ENCODE measurements around the gene RIPOR1.

RIPOR1 gene

DNA sequence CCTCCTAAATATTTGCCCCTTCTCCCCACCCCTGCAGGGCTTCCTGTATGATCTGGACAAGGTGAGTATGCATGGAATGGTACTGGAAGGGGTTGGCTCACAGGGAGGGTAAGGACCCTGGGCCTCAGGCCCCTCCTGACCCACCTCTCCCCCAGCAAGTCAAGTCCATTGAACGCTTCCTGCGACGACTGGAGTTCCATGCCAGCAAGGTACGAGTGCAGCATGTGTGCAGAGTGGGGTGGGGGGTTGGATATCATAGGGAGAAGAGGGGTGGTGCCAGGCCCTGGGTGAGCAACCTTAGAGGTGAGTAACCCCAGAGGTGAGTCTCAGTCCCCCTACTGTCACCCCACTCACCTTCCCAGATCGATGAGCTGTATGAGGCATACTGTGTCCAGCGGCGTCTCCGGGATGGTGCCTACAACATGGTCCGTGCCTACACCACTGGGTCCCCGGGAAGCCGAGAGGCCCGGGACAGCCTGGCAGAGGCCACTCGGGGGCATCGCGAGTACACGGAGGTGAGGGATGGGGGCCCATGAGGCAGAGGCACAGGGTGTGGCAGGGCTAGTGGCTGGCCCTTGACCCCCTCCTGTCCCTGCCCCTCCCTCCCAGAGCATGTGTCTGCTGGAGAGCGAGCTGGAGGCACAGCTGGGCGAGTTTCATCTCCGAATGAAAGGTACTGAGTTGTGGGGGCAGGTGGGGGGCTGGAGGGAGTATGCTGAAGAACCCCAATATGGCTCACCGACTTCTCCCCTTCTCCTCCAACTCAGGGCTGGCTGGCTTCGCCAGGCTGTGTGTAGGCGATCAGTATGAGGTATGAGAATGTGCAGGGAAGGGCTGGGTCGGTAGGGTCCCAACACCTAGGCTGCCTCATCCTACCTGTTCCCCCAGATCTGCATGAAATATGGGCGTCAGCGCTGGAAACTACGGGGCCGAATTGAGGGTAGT, 11.3 kb downstream of the RIPOR1 start:
- in situ Hi-C loops (cut with HindIII; ENCODE audit: low sequenced_read_pairs) = no loop called here
- no peak overlapping the region for H3K4me3 ChIP-seq (ENCODE audit: low read depth, low read length)
- no peak for DNase-seq (ENCODE audit: low read depth, low spot score)
- TF ChIP-seq, protein P1, sequence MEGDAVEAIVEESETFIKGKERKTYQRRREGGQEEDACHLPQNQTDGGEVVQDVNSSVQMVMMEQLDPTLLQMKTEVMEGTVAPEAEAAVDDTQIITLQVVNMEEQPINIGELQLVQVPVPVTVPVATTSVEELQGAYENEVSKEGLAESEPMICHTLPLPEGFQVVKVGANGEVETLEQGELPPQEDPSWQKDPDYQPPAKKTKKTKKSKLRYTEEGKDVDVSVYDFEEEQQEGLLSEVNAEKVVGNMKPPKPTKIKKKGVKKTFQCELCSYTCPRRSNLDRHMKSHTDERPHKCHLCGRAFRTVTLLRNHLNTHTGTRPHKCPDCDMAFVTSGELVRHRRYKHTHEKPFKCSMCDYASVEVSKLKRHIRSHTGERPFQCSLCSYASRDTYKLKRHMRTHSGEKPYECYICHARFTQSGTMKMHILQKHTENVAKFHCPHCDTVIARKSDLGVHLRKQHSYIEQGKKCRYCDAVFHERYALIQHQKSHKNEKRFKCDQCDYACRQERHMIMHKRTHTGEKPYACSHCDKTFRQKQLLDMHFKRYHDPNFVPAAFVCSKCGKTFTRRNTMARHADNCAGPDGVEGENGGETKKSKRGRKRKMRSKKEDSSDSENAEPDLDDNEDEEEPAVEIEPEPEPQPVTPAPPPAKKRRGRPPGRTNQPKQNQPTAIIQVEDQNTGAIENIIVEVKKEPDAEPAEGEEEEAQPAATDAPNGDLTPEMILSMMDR (IDR thresholded peaks at IDR 0.05; ENCODE audit: low read depth, low read length) = no peak

GRCh38 chr16:67540756-67541155, 12.1 kb downstream of the RIPOR1 start:
- in situ Hi-C loops (cut with HindIII; ENCODE audit: low sequenced_read_pairs) = no loop called here
- TF ChIP-seq, protein P1 (IDR thresholded peaks at IDR 0.05; ENCODE audit: low read depth, low read length) = no peak
- H3K4me3 ChIP-seq (ENCODE audit: low read depth, low read length) = no peak overlapping the region
- DNase-seq (ENCODE audit: low read depth, low spot score) = no peak

GRCh38 chr16:67541391-67542263, 13.0 kb downstream of the RIPOR1 start:
- DNase-seq (ENCODE audit: low read depth, low spot score) = peak; percentile 58
- TF ChIP-seq, protein P1 (IDR thresholded peaks at IDR 0.05; ENCODE audit: low read depth, low read length) = no peak
- in situ Hi-C loops (cut with HindIII; ENCODE audit: low sequenced_read_pairs) = no loop called here
- H3K4me3 ChIP-seq (ENCODE audit: low read depth, low read length) = no peak overlapping the region

- in situ Hi-C loops (cut with HindIII; ENCODE audit: low sequenced_read_pairs) = no loop called here
- DNase-seq (ENCODE audit: low read depth, low spot score) = peak; percentile 78
Measured at GRCh38 chr16:67542464-67542863, 13.8 kb downstream of the RIPOR1 start.

DNA sequence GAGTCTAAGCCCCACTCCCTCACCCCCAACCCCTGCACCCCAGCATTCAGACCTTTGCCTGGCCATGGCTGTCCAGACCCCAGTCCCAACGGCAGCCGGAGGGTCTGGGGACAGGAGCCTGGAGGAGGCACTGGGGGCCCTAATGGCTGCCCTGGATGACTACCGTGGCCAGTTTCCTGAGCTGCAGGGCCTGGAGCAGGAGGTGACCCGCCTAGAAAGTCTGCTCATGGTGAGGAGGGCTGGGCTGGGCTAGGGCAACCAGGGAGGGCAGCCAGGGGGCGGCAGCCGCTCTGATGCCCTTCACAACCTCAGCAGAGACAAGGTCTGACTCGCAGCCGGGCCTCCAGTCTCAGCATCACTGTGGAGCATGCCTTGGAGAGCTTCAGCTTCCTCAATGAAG, 14.4 kb downstream of the RIPOR1 start:
- DNase-seq (ENCODE audit: low read depth, low spot score) = no peak
- H3K4me3 ChIP-seq (ENCODE audit: low read depth, low read length) = no peak overlapping the region
- TF ChIP-seq, protein P1 (IDR thresholded peaks at IDR 0.05; ENCODE audit: low read depth, low read length) = no peak
- in situ Hi-C loops (cut with HindIII; ENCODE audit: low sequenced_read_pairs) = no loop called here

More at GRCh38 chr16:67542464-67542863, 13.8 kb downstream of the RIPOR1 start:
- no peak overlapping the region for H3K4me3 ChIP-seq (ENCODE audit: low read depth, low read length)
- TF ChIP-seq, protein P1 (IDR thresholded peaks at IDR 0.05; ENCODE audit: low read depth, low read length) = no peak

GRCh38 chr16:67543582-67543981, 15.0 kb downstream of the RIPOR1 start:
- DNase-seq (ENCODE audit: low read depth, low spot score) = no peak
- TF ChIP-seq, protein P1 (IDR thresholded peaks at IDR 0.05; ENCODE audit: low read depth, low read length) = no peak
- in situ Hi-C loops (cut with HindIII; ENCODE audit: low sequenced_read_pairs) = no loop called here
- no peak overlapping the region for H3K4me3 ChIP-seq (ENCODE audit: low read depth, low read length)

All from astrocyte of the spinal cord (primary cell).